Fibroblast of skin of left quadriceps (primary cell): ENCODE data around the gene TBC1D2B.
"Not testable (repeated sequence)": the region's sequence is repeated elsewhere in the genome, so short reads cannot be mapped to it uniquely, and the experiment has no call there.

Source experiments
- DNase-seq, 2 experiments: peaks; one replicate each; pipeline ENCODE4 v3.0.0-alpha.2; 2013; ENCODE audit warnings: low read depth in 2 of 2

The TBC1D2B gene

GRCh38 chr15:78003539-78004008 lies 73.9 kb downstream of the TBC1D2B start:
- no peak for DNase-seq

- DNase-seq: no peak
Observed at GRCh38 chr15:78002996-78003395, 74.5 kb downstream of the TBC1D2B start.

GRCh38 chr15:78001656-78002055 lies 75.9 kb downstream of the TBC1D2B start:
- DNase-seq: no peak

GRCh38 chr15:78000927-78001249 lies 76.6 kb downstream of the TBC1D2B start:
- no peak for DNase-seq

- DNase-seq: peak; percentile 3 to 5
Observed at GRCh38 chr15:78000091-78000926, 77.2 kb downstream of the TBC1D2B start.

GRCh38 chr15:77999486-77999885 lies 78.0 kb downstream of the TBC1D2B start:
- DNase-seq: no peak

GRCh38 chr15:77998592-77998991 lies 78.9 kb downstream of the TBC1D2B start:
- no peak for DNase-seq

GRCh38 chr15:77997761-77998554 lies 79.6 kb downstream of the TBC1D2B start:
- not testable (repeated sequence) for DNase-seq

- DNase-seq: not testable (repeated sequence)
Observed at GRCh38 chr15:77997221-77997620, 80.3 kb downstream of the TBC1D2B start.

- not testable (repeated sequence) for DNase-seq
Observed at GRCh38 chr15:77996713-77997171, 80.8 kb downstream of the TBC1D2B start.

GRCh38 chr15:77996226-77996625 lies 81.3 kb downstream of the TBC1D2B start:
- DNase-seq: not testable (repeated sequence)

GRCh38 chr15:77995537-77995918 lies 82.0 kb downstream of the TBC1D2B start:
- not testable (repeated sequence) for DNase-seq

- DNase-seq: peak in 1 of 2 experiments; percentile 10
Observed at GRCh38 chr15:77994893-77995536, 82.5 kb downstream of the TBC1D2B start.

GRCh38 chr15:77993970-77994693 lies 83.4 kb downstream of the TBC1D2B start:
- peak; percentile 53 to 55 for DNase-seq

GRCh38 chr15:77993374-77993911 lies 84.1 kb downstream of the TBC1D2B start:
- DNase-seq: no peak

GRCh38 chr15:77992356-77993222 lies 84.9 kb downstream of the TBC1D2B start:
- no peak for DNase-seq

GRCh38 chr15:77991658-77992201 lies 85.8 kb downstream of the TBC1D2B start:
- peak; percentile 32 to 34 for DNase-seq

- no peak for DNase-seq
Observed at GRCh38 chr15:77991029-77991406, 86.5 kb downstream of the TBC1D2B start.

- no peak for DNase-seq
Observed at GRCh38 chr15:77989296-77990143, 88.0 kb downstream of the TBC1D2B start.
